Motor neuron (in vitro differentiated cells): ENCODE data around the gene PLEKHJ1. TPM values are rescaled to one million over a fixed set of nuclear protein-coding genes. Genes with fewer than 3 reads are reported as not detected.
"Not testable (repeated sequence)": the region's sequence is repeated elsewhere in the genome, so short reads cannot be mapped to it uniquely, and the experiment has no call there.

Experiments used
- ATAC-seq, 8 experiments: fragments of 200-7000 bp; cut with Tn5 transposase; replicated peaks in 6 of 8; 2 replicates each; pipeline ENCODE4 v1.8.0; 2021; ENCODE audit warnings: mild to moderate bottlenecking in 8 of 8, moderate library complexity in 8 of 8
- H3K27ac ChIP-seq, 2 donors: fragments of 250-450 bp; sonication (Bioruptor Pico); 2 replicates each; pipeline ENCODE4 v1.9.0; 2021; ENCODE audit warnings: antibody characterized with exemption in 2 of 2, mild to moderate bottlenecking in 2 of 2, moderate library complexity in 1 of 2
- H3K4me1 ChIP-seq, 2 donors: fragments of 250-450 bp; sonication (Bioruptor Pico); replicated peaks in 1 of 2; 2 replicates each; pipeline ENCODE4 v1.6.1; 2021; ENCODE audit warnings: antibody characterized with exemption in 2 of 2, mild to moderate bottlenecking in 2 of 2, moderate library complexity in 1 of 2
- H3K4me3 ChIP-seq, 5 donors: fragments of 250-450 bp; sonication (Bioruptor Pico); 2 replicates each; pipeline ENCODE4 v1.9.0; 2021; ENCODE audit warnings: antibody characterized with exemption in 5 of 5, mild to moderate bottlenecking in 5 of 5, moderate library complexity in 4 of 5
- WGBS, 10 experiments: fragments of 450-650 bp; shearing (Covaris generic); methylation state at CpG; one replicate each; pipeline ENCODE4 v1.0.0; 2022; 5-methylcytosine and 5-hydroxymethylcytosine counted together
- in situ Hi-C, 9 experiments: fragments of 400-800 bp; cut with MboI; loops; one replicate each; pipeline ENCODE4 v1.15.0; 2021; ENCODE audit warnings: low sequenced_read_pairs in 9 of 9, low pct_unique_long_range_greater_than_20kb in 2 of 9; ENCODE audit not compliant: unreplicated experiment in 9 of 9
- total RNA-seq, 8 experiments: library from RNA; unstranded; fragments of 300-600 nt; gene quantifications; 2 replicates each; pipeline versions ENCODE4 v1.2.3 to v1.2.4, GENCODE V29; 2022

PLEKHJ1 gene
- total RNA-seq, 8 experiments from 2014 or later: 45.2 to 86.4 (median 52.2) TPM

DNA sequence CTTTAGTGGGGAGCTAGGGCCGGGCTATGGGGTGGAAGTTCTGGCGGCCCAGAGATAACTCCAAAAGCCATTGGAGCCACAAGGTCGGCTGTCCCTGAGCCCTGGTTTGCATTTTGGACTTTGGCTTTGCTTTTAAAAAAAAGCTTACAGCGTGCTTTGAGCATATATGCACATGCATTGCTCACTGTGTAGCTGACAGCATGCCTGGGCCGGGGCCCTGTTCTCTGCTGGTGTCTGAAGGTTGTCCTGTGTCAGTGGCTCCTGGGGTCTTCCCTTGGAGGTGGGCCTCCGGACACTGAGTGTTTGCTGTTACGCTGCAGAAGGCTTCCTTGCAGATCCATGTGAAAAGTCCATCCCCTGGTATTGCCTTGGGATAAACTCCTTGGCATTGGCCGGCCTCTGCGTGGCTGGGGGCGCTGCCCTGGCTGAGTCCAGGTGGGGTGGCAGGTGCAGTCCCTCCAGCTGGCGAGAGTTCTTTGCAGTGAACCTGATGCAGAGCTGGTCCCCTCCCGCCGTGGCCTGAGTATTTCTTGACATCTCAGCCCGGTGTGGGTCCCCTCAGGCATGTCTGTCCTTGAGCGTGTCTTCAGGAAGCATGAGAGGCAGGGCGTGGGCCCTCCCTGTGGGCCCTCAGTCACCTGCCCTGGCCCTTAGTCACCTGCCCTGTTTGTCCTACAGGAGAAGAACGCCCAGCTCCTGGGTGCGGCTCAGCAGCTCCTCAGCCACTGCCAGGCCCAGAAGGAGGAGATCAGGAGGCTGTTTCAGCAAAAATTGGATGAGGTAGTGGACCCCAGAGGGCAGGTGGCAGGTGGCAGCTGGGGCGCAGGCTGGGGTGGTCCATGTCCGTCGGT is 23.0 kb downstream of the PLEKHJ1 start:
- 0 to 100% (median 92%) methylated on average over 1 to 10 of the region's 21 CpGs for WGBS, 10 experiments
- H3K27ac ChIP-seq: no peak overlapping the region
- in situ Hi-C loops: no loop called here

DNA sequence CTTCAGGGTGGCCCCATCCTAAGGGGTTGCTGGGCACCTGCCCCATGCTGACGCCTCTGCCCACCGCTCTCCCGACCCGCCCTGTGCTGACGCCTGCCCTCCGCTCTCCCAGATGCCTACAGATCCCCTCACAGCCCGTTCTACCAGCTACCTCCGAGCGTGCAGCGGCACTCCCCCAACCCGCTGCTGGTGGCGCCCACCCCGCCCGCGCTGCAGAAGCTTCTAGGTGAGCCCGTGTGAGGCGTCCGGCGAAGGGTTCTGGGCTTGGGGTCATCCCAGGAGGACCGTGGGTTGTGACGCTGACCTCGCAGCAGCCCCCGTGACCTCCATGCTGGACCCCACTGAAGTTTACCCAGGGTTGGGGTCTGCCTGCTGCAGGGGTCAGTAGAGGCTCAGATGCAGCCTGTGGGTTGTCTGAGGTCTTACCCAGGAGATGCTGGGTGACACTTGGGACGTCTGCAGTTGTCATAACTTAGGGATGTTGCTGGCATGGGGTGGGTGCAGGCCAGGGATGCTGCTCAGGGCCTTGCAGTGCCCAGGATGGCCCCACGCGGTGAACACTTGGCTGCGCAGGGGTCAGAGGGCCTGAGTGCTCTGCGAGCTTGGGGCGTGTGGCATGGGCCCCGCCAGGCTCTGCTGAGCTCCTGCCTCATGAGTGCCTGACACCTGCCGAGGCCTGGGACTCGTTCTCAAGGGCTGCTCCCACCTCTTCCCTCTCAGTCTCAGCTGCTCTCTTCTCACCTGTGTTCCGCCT is 25.0 kb downstream of the PLEKHJ1 start:
- Histone ChIP-seq H3K27ac (no peak overlapping the region), H3K4me3 (no peak overlapping the region), H3K4me1 (peaks cover 0 to 2% of the 10 kb centered on the region in 2 donors)
- no peak for ATAC-seq
- WGBS, 10 experiments: 80 to 100% (median 83%) methylated on average over 1 of the region's 33 CpGs; no CpG with 5 or more reads in 7 of the 10 experiments
- in situ Hi-C loops: no loop called here

More for the DNA sequence above, 23.0 kb downstream of the PLEKHJ1 start:
- peak in 1 of 8 experiments; percentile 2 for ATAC-seq
- no peak overlapping the region for H3K4me3 ChIP-seq
- peaks cover 0 to 2% of the 10 kb centered on the region in 2 donors for H3K4me1 ChIP-seq

DNA sequence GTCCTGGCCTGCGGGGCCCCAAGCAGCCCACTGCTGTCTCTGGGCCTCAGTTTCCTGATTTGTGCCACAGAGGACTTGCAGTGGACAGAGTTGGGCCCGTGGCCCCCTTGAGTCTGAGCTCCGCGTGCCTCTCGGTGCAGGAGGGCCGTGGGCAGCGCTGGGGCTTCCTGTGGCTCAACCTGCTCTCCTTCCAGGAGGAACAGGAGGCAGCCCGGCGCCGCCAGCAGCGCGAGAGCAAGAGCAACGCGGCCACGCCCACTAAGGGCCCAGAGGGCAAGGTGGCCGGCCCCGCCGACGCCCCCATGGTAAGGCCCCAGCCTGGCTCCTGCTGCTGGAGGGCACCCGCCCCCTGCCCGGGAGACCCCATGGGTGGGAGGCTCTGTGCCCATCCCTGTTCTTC is 25.9 kb downstream of the PLEKHJ1 start:
- H3K27ac ChIP-seq: no peak overlapping the region
- in situ Hi-C loops: no loop called here
- WGBS, 10 experiments: 20 to 100% (median 100%) methylated on average over 1 to 2 of the region's 21 CpGs; no CpG with 5 or more reads in 7 of the 10 experiments
- no peak for ATAC-seq
- H3K4me3 ChIP-seq: no peak overlapping the region
- H3K4me1 ChIP-seq: peaks cover 0 to 2% of the 10 kb centered on the region in 2 donors

DNA sequence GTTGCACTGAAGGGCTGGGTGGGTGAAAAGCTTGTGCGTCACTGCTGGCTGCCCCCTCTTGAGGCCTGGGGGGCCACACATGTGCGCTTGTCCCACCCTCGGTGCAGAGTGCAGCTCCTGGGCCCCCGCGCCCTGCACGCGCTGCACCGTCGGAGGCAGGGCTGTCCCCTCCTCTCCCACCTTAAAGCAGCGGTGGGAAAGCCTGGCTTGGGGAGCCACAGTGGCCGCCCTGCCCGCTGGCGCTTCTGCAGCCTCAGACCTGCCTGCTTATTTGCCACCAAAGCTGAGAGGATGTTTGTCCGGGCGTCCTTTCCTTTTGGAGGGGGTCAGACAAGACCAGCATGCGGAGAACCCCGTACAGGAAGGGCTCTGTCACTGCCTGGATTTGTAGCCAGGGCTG is 26.7 kb downstream of the PLEKHJ1 start:
- no peak for ATAC-seq
- H3K4me3 ChIP-seq: no peak overlapping the region
- in situ Hi-C loops: no loop called here
- peak overlapping the region in 1 of 2 donors; percentile 16 for H3K27ac ChIP-seq
- WGBS, 10 experiments: 98% methylated on average over 8 of the region's 17 CpGs; no CpG with 5 or more reads in 9 of the 10 experiments
- H3K4me1 ChIP-seq: peaks cover 0 to 2% of the 10 kb centered on the region in 2 donors

DNA sequence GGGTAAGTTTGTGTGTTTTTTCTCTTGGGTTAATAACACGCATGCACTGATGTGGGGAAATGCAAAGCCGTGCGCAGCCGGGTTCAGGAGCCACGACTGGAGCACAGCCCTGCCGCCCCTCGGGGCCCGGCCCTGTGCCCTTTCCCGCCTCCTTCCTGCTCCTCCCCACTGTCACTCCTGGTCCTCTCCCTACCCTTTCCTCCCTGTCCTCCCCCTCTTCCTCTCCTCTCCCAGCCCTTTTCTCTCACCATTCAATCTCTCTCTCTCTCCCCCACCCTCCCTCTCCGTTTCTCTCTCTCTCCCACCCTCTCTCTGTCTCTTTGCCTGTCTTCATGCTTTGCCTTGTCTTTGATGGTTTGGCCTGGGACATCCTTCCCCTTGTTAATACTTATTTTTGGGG is 27.2 kb downstream of the PLEKHJ1 start:
- peak in 3 of 8 experiments; percentile 12 to 49 (median 45) for ATAC-seq
- WGBS, 10 experiments: 32 to 80% methylated on average over 1 to 5 of the region's 10 CpGs; no CpG with 5 or more reads in 8 of the 10 experiments
- peaks cover 0 to 2% of the 10 kb centered on the region in 2 donors for H3K4me1 ChIP-seq

DNA sequence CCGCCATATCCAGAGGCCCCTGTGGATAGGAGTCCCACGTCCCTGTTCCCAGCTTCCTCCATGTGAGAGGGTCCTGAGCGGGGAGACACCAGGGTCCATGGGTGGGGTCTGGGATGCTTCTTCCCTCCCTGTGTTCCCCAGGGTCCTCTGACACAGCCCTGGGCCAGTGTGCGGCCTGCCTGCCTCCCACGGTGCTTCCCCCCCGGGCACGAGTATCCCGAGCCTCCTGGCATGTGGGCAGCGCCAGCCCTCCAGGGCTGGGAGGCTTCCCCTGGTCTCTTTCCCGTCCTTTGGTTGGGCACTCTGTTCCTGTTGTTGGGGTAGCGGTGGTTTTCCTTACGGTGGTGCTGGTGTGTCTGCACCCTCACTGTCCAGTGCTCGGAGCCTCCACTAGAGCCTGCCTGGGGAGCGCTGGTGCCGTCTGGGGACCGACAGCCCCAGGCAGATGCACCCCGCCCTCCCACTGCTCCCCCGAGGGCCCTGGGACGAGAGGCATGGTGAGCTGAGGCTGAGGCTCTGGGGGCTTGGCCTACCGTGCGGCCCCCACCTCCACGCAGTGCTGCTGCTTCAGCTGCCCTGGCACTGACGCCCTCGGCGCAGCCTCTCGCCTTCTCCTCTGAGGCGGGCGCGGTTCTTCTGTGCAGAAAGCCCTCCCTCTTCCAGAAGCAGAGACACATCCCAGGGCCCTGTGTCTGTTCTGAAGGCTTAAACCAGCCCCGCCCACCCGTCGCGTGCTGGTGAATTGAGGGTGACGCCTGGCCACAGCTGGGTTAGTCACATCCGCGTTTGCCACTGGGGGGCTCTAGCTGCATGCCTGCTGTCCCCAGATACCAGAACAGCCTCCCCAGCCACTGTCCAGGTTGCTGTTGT is 27.9 kb downstream of the PLEKHJ1 start:
- no peak overlapping the region for H3K27ac ChIP-seq
- 0 to 64% methylated on average over 2 to 5 of the region's 36 CpGs; no CpG with 5 or more reads in 8 of the 10 experiments for WGBS, 10 experiments
- in situ Hi-C loops: no loop called here

More for the DNA sequence above, 27.2 kb downstream of the PLEKHJ1 start:
- Histone ChIP-seq H3K4me3 (no peak overlapping the region), H3K27ac (peak overlapping the region in 1 of 2 donors; percentile 16)
- in situ Hi-C loops: no loop called here

DNA sequence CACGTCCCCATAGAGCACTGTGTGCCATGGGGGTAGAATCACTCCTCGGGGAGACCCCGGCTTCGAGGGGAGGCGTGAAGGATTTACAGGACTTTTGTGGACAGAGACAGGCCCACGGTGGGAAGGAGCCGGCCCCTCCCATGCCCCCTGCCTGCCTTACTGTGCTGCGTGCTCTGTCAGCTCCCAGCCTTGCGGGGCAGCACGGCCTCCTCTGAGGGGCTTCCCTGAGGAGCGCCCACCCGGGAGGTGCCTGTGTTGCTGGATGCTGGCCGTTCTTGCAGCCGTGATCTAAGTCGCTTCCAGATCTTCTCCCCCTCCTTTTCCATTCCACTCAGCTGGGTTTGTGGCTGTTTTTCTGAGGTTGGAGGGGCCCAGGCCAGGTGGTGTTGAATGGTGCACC is 29.1 kb downstream of the PLEKHJ1 start:
- Histone ChIP-seq H3K4me3 (no peak overlapping the region), H3K27ac (no peak overlapping the region), H3K4me1 (peaks cover 0 to 2% of the 10 kb centered on the region in 2 donors)
- WGBS, 10 experiments: 93% methylated on average over 3 to 5 of the region's 15 CpGs; no CpG with 5 or more reads in 8 of the 10 experiments
- ATAC-seq: no peak
- in situ Hi-C loops: no loop called here

More for the DNA sequence above, 27.9 kb downstream of the PLEKHJ1 start:
- Histone ChIP-seq H3K4me1 (peaks cover 0 to 2% of the 10 kb centered on the region in 2 donors), H3K4me3 (no peak overlapping the region)
- ATAC-seq: peak; percentile 52 to 98 (median 78)

DNA sequence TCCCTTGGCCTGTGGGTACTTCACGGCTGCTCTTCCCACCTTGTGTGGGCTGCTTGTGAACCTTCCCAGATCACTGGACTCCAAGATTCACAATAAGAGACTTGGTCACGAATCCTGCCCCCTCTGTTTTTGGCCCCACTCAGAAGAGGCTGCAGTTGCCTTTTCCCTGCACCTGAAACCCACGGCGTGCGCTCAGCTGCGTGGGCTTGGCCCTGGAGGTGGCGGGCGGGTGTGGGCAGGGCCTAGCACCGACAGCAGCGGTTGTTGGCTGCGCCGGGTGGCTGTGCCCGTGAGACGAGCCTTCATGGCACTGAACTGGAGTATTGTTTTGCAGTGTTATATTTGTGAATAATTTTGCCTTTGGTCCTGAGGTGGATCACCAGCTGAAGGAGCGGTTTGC is 33.8 kb downstream of the PLEKHJ1 start:
- in situ Hi-C loops: no loop called here
- ATAC-seq: no peak
- 94 to 100% (median 97%) methylated on average over 1 to 7 of the region's 15 CpGs; no CpG with 5 or more reads in 6 of the 10 experiments for WGBS, 10 experiments
- Histone ChIP-seq H3K4me1 (peaks cover 2 to 14% of the 10 kb centered on the region in 2 donors), H3K27ac (no peak overlapping the region), H3K4me3 (no peak overlapping the region)

DNA sequence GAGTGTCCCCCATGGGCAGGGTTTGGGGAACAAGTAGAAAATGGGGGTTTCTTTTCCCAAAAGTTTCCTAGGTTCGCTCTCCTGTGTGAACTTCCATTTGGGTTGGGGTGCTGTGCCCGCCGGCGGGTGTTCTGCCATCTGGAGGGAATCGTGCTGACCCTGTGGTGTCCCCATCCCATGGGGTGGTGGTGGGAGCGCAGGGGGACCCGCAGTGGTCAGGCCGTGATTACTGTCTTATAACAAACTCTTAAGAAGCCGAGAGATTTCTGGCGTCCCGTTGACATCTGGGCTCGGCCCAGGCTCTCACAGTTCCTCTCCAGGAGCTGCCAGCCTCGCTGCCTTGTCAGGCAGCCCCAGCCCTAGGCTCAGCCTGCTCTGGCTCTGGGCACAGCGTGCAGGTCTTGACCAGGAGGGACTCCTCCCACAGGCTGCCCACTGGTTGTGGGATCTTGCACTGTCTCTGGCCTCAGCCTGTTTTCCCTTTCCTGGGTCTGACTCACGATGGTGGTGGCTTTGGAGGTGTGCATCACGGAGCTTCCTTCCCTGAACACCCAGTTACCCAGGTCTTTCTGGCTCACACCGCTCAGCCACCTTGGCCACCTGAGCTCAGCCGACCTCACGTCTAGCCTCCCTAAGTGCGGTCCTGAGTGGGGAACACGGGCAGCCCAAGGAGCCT is 34.5 kb downstream of the PLEKHJ1 start:
- WGBS, 10 experiments: 66 to 100% (median 93%) methylated on average over 3 to 6 of the region's 21 CpGs; no CpG with 5 or more reads in 6 of the 10 experiments
- H3K4me1 ChIP-seq: peaks cover 2 to 14% of the 10 kb centered on the region in 2 donors
- in situ Hi-C loops: no loop called here
- no peak overlapping the region for H3K27ac ChIP-seq
- H3K4me3 ChIP-seq: no peak overlapping the region
- no peak for ATAC-seq

DNA sequence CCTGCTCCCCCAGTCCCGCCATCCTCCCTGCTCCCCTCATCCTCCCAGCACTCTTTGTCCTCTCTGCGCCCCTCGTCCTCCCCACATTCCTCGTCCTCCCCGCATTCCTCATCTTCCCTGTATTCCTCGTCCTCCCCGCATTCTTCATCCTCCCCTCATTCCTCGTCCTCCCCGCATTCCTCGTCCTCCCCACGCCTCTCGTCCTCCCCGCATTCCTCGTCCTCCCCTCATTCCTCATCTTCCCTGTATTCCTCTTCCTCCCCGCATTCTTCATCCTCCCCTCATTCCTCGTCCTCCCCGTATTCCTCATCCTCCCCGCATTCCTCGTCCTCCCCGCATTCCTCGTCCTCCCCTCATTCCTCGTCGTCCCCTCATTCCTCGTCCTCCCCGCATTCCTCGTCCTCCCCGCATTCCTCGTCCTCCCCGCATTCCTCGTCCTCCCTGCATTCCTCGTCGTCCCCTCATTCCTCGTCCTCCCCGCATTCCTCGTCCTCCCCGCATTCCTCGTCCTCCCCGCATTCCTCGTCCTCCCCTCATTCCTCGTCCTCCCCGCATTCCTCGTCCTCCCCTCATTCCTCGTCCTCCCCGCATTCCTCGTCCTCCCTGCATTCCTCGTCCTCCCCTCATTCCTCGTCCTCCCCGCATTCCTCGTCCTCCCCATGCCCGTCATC is 35.4 kb downstream of the PLEKHJ1 start:
- no CpG with 5 or more reads among the region's 50 CpGs for WGBS, 10 experiments
- ATAC-seq, H3K27ac ChIP-seq: not testable (repeated sequence)

DNA sequence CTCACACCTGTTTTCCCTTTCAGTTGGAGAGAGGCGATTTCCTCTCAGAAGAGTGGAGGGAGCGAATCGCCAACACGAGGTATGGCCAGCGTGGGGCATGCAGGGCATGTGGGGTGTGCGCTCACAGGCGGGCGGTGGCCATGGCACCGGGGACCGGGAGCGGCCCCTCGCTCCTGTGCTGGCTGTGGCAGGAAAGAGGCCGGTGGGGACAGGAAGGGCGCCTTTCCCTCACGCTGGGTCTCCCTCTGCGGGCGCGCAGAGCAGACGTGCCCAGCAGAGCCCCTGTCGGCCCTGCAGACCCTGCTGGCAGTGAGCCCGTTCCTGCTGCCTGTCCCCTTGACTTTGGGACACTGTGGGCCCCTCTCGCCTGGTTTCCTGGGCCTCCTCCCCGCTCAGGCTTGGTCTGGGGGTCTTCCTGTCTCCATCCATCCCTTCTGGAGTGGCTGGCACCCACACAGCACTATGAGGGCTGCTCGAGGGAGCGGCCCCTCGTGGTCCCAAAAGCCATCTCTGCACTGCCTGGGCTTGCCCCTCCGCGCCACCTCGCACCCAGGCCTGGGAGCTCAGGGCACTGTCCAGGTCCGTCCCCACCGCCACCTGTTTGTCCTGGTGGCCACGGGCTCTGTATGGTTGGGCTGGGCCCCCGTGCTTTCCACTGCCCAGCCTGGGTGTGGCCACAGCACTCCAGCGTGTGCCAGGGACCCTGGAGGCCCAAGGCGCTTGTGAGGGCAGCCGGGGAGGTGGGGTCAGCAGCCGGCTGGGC is 36.1 kb downstream of the PLEKHJ1 start:
- Histone ChIP-seq H3K27ac (no peak overlapping the region), H3K4me3 (no peak overlapping the region), H3K4me1 (peaks cover 2 to 14% of the 10 kb centered on the region in 2 donors)
- WGBS, 10 experiments: no CpG with 5 or more reads among the region's 37 CpGs
- in situ Hi-C loops: no loop called here
- ATAC-seq: no peak

More for the DNA sequence above, 35.4 kb downstream of the PLEKHJ1 start:
- H3K4me3 ChIP-seq, in situ Hi-C loops: not testable (repeated sequence)
- H3K4me1 ChIP-seq: peaks cover 2 to 14% of the 10 kb centered on the region in 2 donors
